SK-N-SH treated with all-trans-retinoic acid at 6 μM for 48 hours (cell line): Measurements from ENCODE around the gene IMPACT.

Experiments used
- PATZ1 ChIP-seq: fragments of 250-450 bp; sonication (Bioruptor Pico); IDR thresholded peaks from 2 replicates; pipeline ENCODE4 v1.8.0; 2020; ENCODE audit warnings: mild to moderate bottlenecking, moderate library complexity, borderline replicate concordance
- ZC3H10 ChIP-seq: fragments of 250-450 bp; sonication (Bioruptor Pico); IDR thresholded peaks from 2 replicates; pipeline ENCODE4 v1.5.1; 2021; ENCODE audit warnings: mild to moderate bottlenecking, moderate library complexity
- ZFP30 ChIP-seq: fragments of 450-650 bp; formaldehyde crosslinking; IDR thresholded peaks from 2 replicates; pipeline ENCODE4 v1.5.0; 2022; ENCODE audit warnings: mild to moderate bottlenecking, moderate library complexity
- ZNF8 ChIP-seq: fragments of 450-650 bp; formaldehyde crosslinking; IDR thresholded peaks from 2 replicates; pipeline ENCODE4 v1.5.0; 2020; ENCODE audit warnings: mild to moderate bottlenecking, moderate library complexity

GRCh38 chr18:24428709-24429108, 2.2 kb downstream of the IMPACT start:
- TF ChIP-seq ZNF8 = no peak
- TF ChIP-seq ZFP30 (CRISPR knock-in tag) = no peak
- TF ChIP-seq PATZ1 (CRISPR knock-in tag) = no peak
- TF ChIP-seq ZC3H10 (CRISPR knock-in tag) = no peak
